Measurements from ENCODE around the gene PTPN1.

PTPN1 gene

GRCh38 chr20:50519036-50519762 lies 9.0 kb downstream of the PTPN1 start:
- Histone ChIP-seq H3K4me1 (ENCODE audit: control insufficient read depth, insufficient read depth, low read length) (peaks cover 23% of the 10 kb centered on the region), H3K9me3 (ENCODE audit: control insufficient read depth, insufficient read depth, low read depth, low read length) (no peaks in the 10 kb centered on the region), H3K36me3 (ENCODE audit: control insufficient read depth in 2 of 2, insufficient read depth in 1 of 2, low read length in 2 of 2) (peaks cover 0 to 2% of the 10 kb centered on the region in 2 experiments; a peak in 1 of 3 replicates), H3K27ac (ENCODE audit: extremely low read depth, low read depth, low read length) (no peak overlapping the region), H3K4me3 (ENCODE audit: low read depth, low read length) (no peak overlapping the region)
- ChIA-PET CTCF (interaction anchor here (0.7 kb wide), 1 partner anchor 340 kb away, joined by 3 read pairs; no protein-coding TSS in a partner anchor), POLR2A (interaction anchor here (0.6 kb wide), 2 partner anchors 8 to 893 kb away, joined by 3 to 5 read pairs; no protein-coding TSS in a partner anchor)
- no peak for TF ChIP-seq ZBTB17 (tag by site-specific recombination; IDR thresholded peaks at IDR 0.05)
- TF ChIP-seq ZNF624 (tag by site-specific recombination; IDR thresholded peaks at IDR 0.05) = no peak
- TF ChIP-seq ZNF169 (tag by site-specific recombination; IDR thresholded peaks at IDR 0.05) = no peak
- TF ChIP-seq ZBTB20 (tag by site-specific recombination; IDR thresholded peaks at IDR 0.05) = no peak
- no peak for TF ChIP-seq ZNF324 (tag by site-specific recombination; IDR thresholded peaks at IDR 0.05)
- TF ChIP-seq WT1 (tag by site-specific recombination; IDR thresholded peaks at IDR 0.05) = no peak
- no peak for TF ChIP-seq KLF8 (tag by site-specific recombination; IDR thresholded peaks at IDR 0.05)
- no peak for TF ChIP-seq ZSCAN16 (tag by site-specific recombination; IDR thresholded peaks at IDR 0.05)
- TF ChIP-seq ZNF501 (tag by site-specific recombination; IDR thresholded peaks at IDR 0.05) = no peak
- TF ChIP-seq EGR2 (tag by site-specific recombination; IDR thresholded peaks at IDR 0.05; ENCODE audit: low read depth) = no peak
- TF ChIP-seq ZNF571 (tag by site-specific recombination; IDR thresholded peaks at IDR 0.05) = no peak

- peaks cover 23% of the 10 kb centered on the region for H3K4me1 ChIP-seq (ENCODE audit: control insufficient read depth, insufficient read depth, low read length)
- H3K36me3 ChIP-seq (ENCODE audit: control insufficient read depth in 2 of 2, insufficient read depth in 1 of 2, low read length in 2 of 2) = peaks cover 0 to 2% of the 10 kb centered on the region in 2 experiments; a peak in 1 of 3 replicates
- CTCF ChIA-PET = interaction anchor here (0.5 to 0.7 kb wide), 2 partner anchors 79 to 341 kb away, joined by 3 read pairs; no protein-coding TSS in a partner anchor
- no peak overlapping the region for H3K4me3 ChIP-seq (ENCODE audit: low read depth, low read length)
- no peaks in the 10 kb centered on the region for H3K9me3 ChIP-seq (ENCODE audit: control insufficient read depth, insufficient read depth, low read depth, low read length)
- TF ChIP-seq ZNF544 (tag by site-specific recombination; IDR thresholded peaks at IDR 0.05) = no peak
- no peak for TF ChIP-seq ZNF354C (tag by site-specific recombination; IDR thresholded peaks at IDR 0.05; ENCODE audit: borderline replicate concordance, low read depth)
- peak; percentile 75 for TF ChIP-seq PRDM10 (tag by site-specific recombination; IDR thresholded peaks at IDR 0.05)
- TF ChIP-seq ZBTB6 (tag by site-specific recombination; IDR thresholded peaks at IDR 0.05) = no peak
- no peak for TF ChIP-seq ZNF629 (tag by site-specific recombination; IDR thresholded peaks at IDR 0.05)
- TF ChIP-seq OVOL3 (tag by site-specific recombination; IDR thresholded peaks at IDR 0.05) = no peak
- H3K27ac ChIP-seq (ENCODE audit: extremely low read depth, low read depth, low read length) = no peak overlapping the region
- POLR2A ChIA-PET = no interaction called here
Observed at GRCh38 chr20:50520222-50520880, 10.2 kb downstream of the PTPN1 start.
